AG04450 (cell line): ENCODE results near the gene RFFL. TPM values are rescaled to one million over a fixed set of nuclear protein-coding genes. Genes with fewer than 3 reads are reported as not detected.
A peak's percentile ranks its signal among the peaks of the same experiment; 100 is the strongest.

Source experiments
- CTCF ChIA-PET: fragments of 300-600, 350-600 bp; formaldehyde crosslinking; extraction: SDS; loops from one replicate; lab custom pipeline; 2022; ENCODE audit warnings: antibody characterized with exemption, inconsistent platforms; lab: Charles Lee
- POLR2A ChIA-PET: fragments of 350-600 bp; formaldehyde crosslinking; extraction: SDS; loops from one replicate; lab custom pipeline; 2021; ENCODE audit warnings: antibody characterized with exemption, inconsistent platforms; lab: Yijun Ruan, JAX
- DNase-seq: peaks from one replicate; pipeline ENCODE4 v3.0.0-alpha.2; 2011; ENCODE audit warnings: low read depth, low spot score
- H3K27ac ChIP-seq: one replicate; pipeline ENCODE4 v1.5.1; 2012; ENCODE audit warnings: low read depth, low read length, control low read depth
- H3K27me3 ChIP-seq: one replicate; pipeline ENCODE4 v1.6.0; 2012; ENCODE audit warnings: low read length; ENCODE audit not compliant: control insufficient read depth, insufficient read depth
- H3K4me3 ChIP-seq: 2 replicates; pipeline ENCODE4 v1.5.1; 2011; ENCODE audit warnings: mild to moderate bottlenecking, low read depth, low read length, control low read depth
- H3K9me3 ChIP-seq: 2 replicates; pipeline ENCODE4 v1.5.1; 2012; ENCODE audit warnings: low read length; ENCODE audit not compliant: control insufficient read depth, insufficient read depth
- CTCF ChIP-seq: IDR thresholded peaks from 2 replicates; pipeline ENCODE4 v1.5.1; 2011; ENCODE audit warnings: low read depth, low read length, control low read depth, inconsistent platforms
- polyA plus RNA-seq: library from polyadenylated mRNA; depleted of rRNA; stranded (reverse); fragments of >200 nt; gene quantifications from 2 replicates; pipeline ENCODE4 v1.2.3, GENCODE V29; 2011

The RFFL gene
- polyA plus RNA-seq, 1 experiment = 11.0 TPM

GRCh38 chr17:34996422-34997285 is 66.9 kb downstream of the RFFL start:
- ChIA-PET CTCF (interaction anchor here (0.5 to 4.7 kb wide), 12 partner anchors 13 to 145 kb away, joined by 3 to 41 read pairs (median 4); partner anchors contain the start of genes FNDC8 and RAD51D), POLR2A (interaction anchor here (0.9 to 1.1 kb wide), 3 partner anchors 16 to 831 kb away, joined by 3 to 8 read pairs (median 4); no protein-coding TSS in a partner anchor)
- TF ChIP-seq CTCF = no peak
- H3K9me3 ChIP-seq = no peaks in the 10 kb centered on the region
- H3K27ac ChIP-seq = peak overlapping the region; percentile 63
- no peak overlapping the region for H3K4me3 ChIP-seq
- DNase-seq = no peak
- H3K27me3 ChIP-seq = no peaks in the 10 kb centered on the region

GRCh38 chr17:34993031-34993430 is 70.5 kb downstream of the RFFL start:
- POLR2A ChIA-PET = no interaction called here
- H3K9me3 ChIP-seq = no peaks in the 10 kb centered on the region
- CTCF ChIA-PET = interaction anchor here (1.2 kb wide), 1 partner anchor 12 kb away, joined by 4 read pairs; no protein-coding TSS in a partner anchor
- H3K4me3 ChIP-seq = no peak overlapping the region
- TF ChIP-seq CTCF = no peak
- no peaks in the 10 kb centered on the region for H3K27me3 ChIP-seq
- no peak for DNase-seq
- no peak overlapping the region for H3K27ac ChIP-seq

- ChIA-PET POLR2A (interaction anchor here (1.4 kb wide), 1 partner anchor 11 kb away, joined by 11 read pairs; the partner anchor contains the start of gene LIG3), CTCF (interaction anchor here (0.6 to 1.5 kb wide), 3 partner anchors 9 to 129 kb away, joined by 3 to 5 read pairs (median 4); no protein-coding TSS in a partner anchor)
- Histone ChIP-seq H3K27ac (no peak overlapping the region), H3K27me3 (no peaks in the 10 kb centered on the region), H3K4me3 (no peak overlapping the region), H3K9me3 (no peaks in the 10 kb centered on the region)
- TF ChIP-seq CTCF = no peak
- no peak for DNase-seq
Observed at GRCh38 chr17:34991606-34992005, 71.9 kb downstream of the RFFL start.

GRCh38 chr17:34990921-34991365 is 72.6 kb downstream of the RFFL start:
- Histone ChIP-seq H3K27me3 (no peaks in the 10 kb centered on the region), H3K9me3 (no peaks in the 10 kb centered on the region), H3K27ac (no peak overlapping the region), H3K4me3 (no peak overlapping the region)
- POLR2A ChIA-PET = interaction anchor here (1.4 kb wide), 1 partner anchor 10 kb away, joined by 11 read pairs; the partner anchor contains the start of gene LIG3
- DNase-seq = no peak
- TF ChIP-seq CTCF = no peak
- CTCF ChIA-PET = interaction anchor here (1.5 kb wide), 2 partner anchors 99 to 129 kb away, joined by 4 to 5 read pairs; no protein-coding TSS in a partner anchor

GRCh38 chr17:34989473-34989872 is 74.0 kb downstream of the RFFL start:
- CTCF ChIA-PET = no interaction called here
- no peak for TF ChIP-seq CTCF
- Histone ChIP-seq H3K4me3 (no peak overlapping the region), H3K9me3 (no peaks in the 10 kb centered on the region), H3K27me3 (no peaks in the 10 kb centered on the region), H3K27ac (no peak overlapping the region)
- POLR2A ChIA-PET = no interaction called here
- no peak for DNase-seq
